GM23248 (cell line): ENCODE measurements around the gene CMYA5. TPM values are rescaled to one million over a fixed set of nuclear protein-coding genes. Genes with fewer than 3 reads are reported as not detected.

Experiments used
- DNase-seq: peaks from one replicate; pipeline ENCODE4 v3.0.0-alpha.2; 2015
- H2AFZ ChIP-seq: fragments of 200-600 bp; sonication (generic); 2 replicates; pipeline ENCODE4 v1.6.1; 2016; ENCODE audit warnings: antibody characterized with exemption
- H3F3A ChIP-seq: fragments of 200-600 bp; sonication (generic); 2 replicates; pipeline ENCODE4 v1.6.1; 2016; ENCODE audit warnings: mild to moderate bottlenecking, antibody characterized with exemption, mixed run types; ENCODE audit not compliant: insufficient read depth
- H3K27ac ChIP-seq: fragments of 200-600 bp; sonication (generic); 2 replicates; pipeline ENCODE4 v1.5.1; 2016; ENCODE audit warnings: mild to moderate bottlenecking
- H3K27me3 ChIP-seq: fragments of 200-600 bp; sonication (generic); replicated peaks from 2 replicates; pipeline ENCODE4 v1.6.1; 2016; ENCODE audit warnings: mild to moderate bottlenecking; ENCODE audit not compliant: insufficient read depth
- H3K36me3 ChIP-seq: fragments of 200-600 bp; sonication (generic); 2 replicates; pipeline ENCODE4 v1.6.1; 2016; ENCODE audit warnings: low read depth, mild to moderate bottlenecking
- H3K4me1 ChIP-seq: fragments of 200-600 bp; sonication (generic); 2 replicates; pipeline ENCODE4 v1.6.1; 2016; ENCODE audit warnings: mild to moderate bottlenecking; ENCODE audit not compliant: insufficient read depth
- H3K4me2 ChIP-seq: fragments of 200-600 bp; sonication (generic); one replicate; pipeline ENCODE4 v1.6.1; 2016; ENCODE audit warnings: mild to moderate bottlenecking; ENCODE audit not compliant: unreplicated experiment
- H3K4me3 ChIP-seq: fragments of 200-600 bp; sonication (generic); 2 replicates; pipeline ENCODE4 v1.5.1; 2016; ENCODE audit warnings: mild to moderate bottlenecking
- H3K79me2 ChIP-seq: fragments of 200-600 bp; sonication (generic); 2 replicates; pipeline ENCODE4 v1.6.1; 2016; ENCODE audit warnings: mild to moderate bottlenecking; ENCODE audit not compliant: insufficient read depth
- H3K9ac ChIP-seq: fragments of 200-600 bp; sonication (generic); 2 replicates; pipeline ENCODE4 v1.6.1; 2016; ENCODE audit warnings: mild to moderate bottlenecking
- H3K9me2 ChIP-seq: fragments of 200-600 bp; sonication (generic); 2 replicates; pipeline ENCODE4 v1.6.1; 2016; ENCODE audit warnings: mixed run types, mild to moderate bottlenecking, moderate library complexity; ENCODE audit not compliant: insufficient read depth
- H3K9me3 ChIP-seq: fragments of 200-600 bp; sonication (generic); one replicate; pipeline ENCODE4 v1.6.1; 2017; ENCODE audit warnings: low read depth
- H4K20me1 ChIP-seq: fragments of 200-600 bp; sonication (generic); 2 replicates; pipeline ENCODE4 v1.6.0; 2016; ENCODE audit not compliant: insufficient read depth
- EZH2 ChIP-seq: fragments of 200-600 bp; sonication (generic); IDR thresholded peaks from 2 replicates; pipeline ENCODE4 v1.6.1; 2018; ENCODE audit warnings: antibody characterized with exemption, mild to moderate bottlenecking; ENCODE audit not compliant: insufficient read depth, poor library complexity, severe bottlenecking
- EZH2phosphoT487 ChIP-seq: fragments of 200-600 bp; sonication (generic); IDR thresholded peaks from 2 replicates; pipeline ENCODE4 v1.6.1; 2018; ENCODE audit warnings: antibody characterized with exemption, moderate library complexity, mild to moderate bottlenecking, low read depth; ENCODE audit not compliant: insufficient read depth
- WGBS, 2 experiments: methylation state at CpG; one replicate each; pipeline ENCODE4 v1.1.6; 2015 to 2017; ENCODE audit warnings: low lambda C conversion rate in 2 of 2, low coverage in 1 of 2; ENCODE audit errors: missing lambda C conversion rate in 2 of 2; 5-methylcytosine and 5-hydroxymethylcytosine counted together
- in situ Hi-C: fragments of 300-500 bp; cut with MboI; formaldehyde crosslinking; loops from 2 replicates; pipeline ENCODE4 v1.15.0; 2020
- polyA plus RNA-seq: library from polyadenylated mRNA; unstranded; fragments of >200 nt; fragmentation: Nextera tagmentation; extraction: Ambion mirVana; gene quantifications from 2 replicates; pipeline ENCODE4 v1.2.1, GENCODE V29; 2016
- total RNA-seq: library from RNA; depleted of rRNA; stranded (reverse); fragments of >200 nt; shearing (Covaris generic); gene quantifications from 2 replicates; pipeline ENCODE4 v1.2.3, GENCODE V29; 2014

The CMYA5 gene
- total and polyA plus RNA-seq, 2 experiments from 2014 or later, result 0.36 to 0.97 TPM

GRCh38 chr5:79834754-79835714, 145.4 kb downstream of the CMYA5 start:
- Histone ChIP-seq H3K27ac (no peak overlapping the region), H3K4me2 (no peak overlapping the region), H2AFZ (0 out of 2 replicates have a peak overlapping the region, but pooled peaks have one; percentile 5), H3K36me3 (no peaks in the 10 kb centered on the region), H3K9me2 (no peaks in the 10 kb centered on the region), H3K79me2 (no peaks in the 10 kb centered on the region), H3K4me1 (peaks cover 14% of the 10 kb centered on the region), H3K9ac (no peak overlapping the region), H3K9me3 (no peaks in the 10 kb centered on the region), H3K4me3 (no peak overlapping the region), H4K20me1 (no peaks in the 10 kb centered on the region), H3K27me3 (no peaks in the 10 kb centered on the region), H3F3A (peaks cover 13% of the 10 kb centered on the region)
- DNase-seq, result no peak
- TF ChIP-seq EZH2phosphoT487 (no peak), EZH2 (no peak)
- in situ Hi-C loops, result no loop called here
- 55 to 57% methylated on average over 12 of the region's 12 CpGs for WGBS, 2 experiments

GRCh38 chr5:79837761-79838551, 148.3 kb downstream of the CMYA5 start:
- H4K20me1 ChIP-seq, result no peaks in the 10 kb centered on the region
- no peaks in the 10 kb centered on the region for H3K27me3 ChIP-seq
- H3K79me2 ChIP-seq, result no peaks in the 10 kb centered on the region
- 0 out of 2 replicates have a peak, but pooled peaks cover 4% of the 10 kb centered on the region for H3K4me1 ChIP-seq
- TF ChIP-seq EZH2phosphoT487, result no peak
- no peak for TF ChIP-seq EZH2
- H2AFZ ChIP-seq, result no peak overlapping the region
- H3K9me3 ChIP-seq, result no peaks in the 10 kb centered on the region
- no peak overlapping the region for H3K9ac ChIP-seq
- H3K4me3 ChIP-seq, result no peak overlapping the region
- H3K36me3 ChIP-seq, result no peaks in the 10 kb centered on the region
- no peak overlapping the region for H3K27ac ChIP-seq
- no peaks in the 10 kb centered on the region for H3K9me2 ChIP-seq
- in situ Hi-C loops, result no loop called here
- WGBS, 2 experiments, result 74 to 76% methylated on average over 6 of the region's 6 CpGs
- no peaks in the 10 kb centered on the region for H3F3A ChIP-seq
- no peak for DNase-seq
- H3K4me2 ChIP-seq, result no peak overlapping the region

GRCh38 chr5:79840084-79840990, 150.7 kb downstream of the CMYA5 start:
- no peak overlapping the region for H3K4me3 ChIP-seq
- H3K79me2 ChIP-seq, result no peaks in the 10 kb centered on the region
- peaks cover 10% of the 10 kb centered on the region for H3F3A ChIP-seq
- no peaks in the 10 kb centered on the region for H3K9me3 ChIP-seq
- H3K9me2 ChIP-seq, result no peaks in the 10 kb centered on the region
- in situ Hi-C loops, result no loop called here
- H3K4me2 ChIP-seq, result no peak overlapping the region
- H3K27me3 ChIP-seq, result no peaks in the 10 kb centered on the region
- 72 to 77% methylated on average over 7 of the region's 7 CpGs for WGBS, 2 experiments
- peak; percentile 46 for DNase-seq
- no peak overlapping the region for H2AFZ ChIP-seq
- TF ChIP-seq EZH2phosphoT487 (no peak), EZH2 (no peak)
- H3K27ac ChIP-seq, result no peak overlapping the region
- H3K9ac ChIP-seq, result no peak overlapping the region
- H3K4me1 ChIP-seq, result peaks cover 14% of the 10 kb centered on the region
- no peaks in the 10 kb centered on the region for H3K36me3 ChIP-seq
- H4K20me1 ChIP-seq, result no peaks in the 10 kb centered on the region

- no peak overlapping the region for H3K9ac ChIP-seq
- H3K4me1 ChIP-seq, result peaks cover 18% of the 10 kb centered on the region
- peaks cover 17% of the 10 kb centered on the region for H3F3A ChIP-seq
- H3K36me3 ChIP-seq, result no peaks in the 10 kb centered on the region
- no peak overlapping the region for H3K27ac ChIP-seq
- H3K79me2 ChIP-seq, result no peaks in the 10 kb centered on the region
- H3K4me3 ChIP-seq, result no peak overlapping the region
- TF ChIP-seq EZH2 (no peak), EZH2phosphoT487 (no peak)
- in situ Hi-C loops, result no loop called here
- H2AFZ ChIP-seq, result no peak overlapping the region
- DNase-seq, result no peak
- no peaks in the 10 kb centered on the region for H3K27me3 ChIP-seq
- H3K4me2 ChIP-seq, result no peak overlapping the region
- H3K9me2 ChIP-seq, result no peaks in the 10 kb centered on the region
- H3K9me3 ChIP-seq, result no peaks in the 10 kb centered on the region
- no peaks in the 10 kb centered on the region for H4K20me1 ChIP-seq
Observed at GRCh38 chr5:79841172-79841571, 151.5 kb downstream of the CMYA5 start.
